OCI-LY7 (cell line): Measurements from ENCODE around the gene HLA-DPA1.

Experiments used
- EZH2phosphoT487 ChIP-seq: fragments of 200-600 bp; sonication (generic); IDR thresholded peaks from 2 replicates; pipeline ENCODE4 v1.6.1; 2018; ENCODE audit warnings: low read depth, borderline replicate concordance, mild to moderate bottlenecking, mixed run types, antibody characterized with exemption, low read length, moderate library complexity, mixed read lengths
- TF ChIP-seq, protein P1 (sequence below): fragments of 200-600 bp; sonication (generic); conservative IDR thresholded peaks from 2 replicates; pipeline ENCODE4 v1.5.1; 2014; ENCODE audit warnings: mild to moderate bottlenecking, antibody characterized with exemption, low read length, moderate library complexity, mixed read lengths

DNA sequence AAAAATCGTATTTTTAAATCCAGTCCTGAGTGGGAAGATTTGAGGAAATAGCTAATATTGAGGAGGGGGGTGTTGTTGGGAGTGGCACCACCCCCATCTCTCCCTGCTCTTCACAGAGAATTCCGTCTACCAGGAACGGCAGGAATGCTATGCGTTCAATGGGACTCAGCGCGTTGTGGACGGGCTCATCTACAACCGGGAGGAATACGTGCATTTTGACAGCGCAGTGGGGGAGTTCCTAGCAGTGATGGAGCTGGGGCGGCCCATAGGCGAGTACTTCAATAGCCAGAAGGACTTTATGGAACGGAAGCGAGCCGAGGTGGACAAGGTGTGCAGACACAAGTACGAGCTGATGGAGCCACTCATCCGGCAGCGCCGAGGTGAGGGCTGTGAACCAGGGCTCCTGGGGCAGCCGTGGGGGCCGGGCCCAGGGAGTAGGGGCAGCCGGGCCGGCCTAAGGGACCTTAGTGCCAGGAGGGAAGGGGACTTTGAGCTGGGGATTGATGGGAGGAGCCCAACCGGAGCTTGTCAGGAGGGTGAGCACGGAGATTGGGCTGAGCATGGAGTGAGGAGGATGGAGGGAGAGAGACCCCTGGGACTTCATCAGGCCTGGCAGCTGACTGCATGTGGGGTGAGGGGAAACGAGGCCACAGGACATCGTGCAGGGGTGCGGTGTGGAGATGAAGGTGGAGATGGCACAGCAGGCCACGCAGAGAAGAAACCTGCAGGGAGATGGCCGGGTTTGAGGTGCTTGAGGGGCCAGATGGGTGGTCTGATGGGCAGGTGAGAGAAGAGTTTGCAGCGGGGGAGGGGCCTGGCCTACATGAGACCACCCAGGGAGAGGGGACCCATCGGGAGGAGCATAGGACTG is 43.6 kb upstream of the HLA-DPA1 start:
- TF ChIP-seq, protein P1, sequence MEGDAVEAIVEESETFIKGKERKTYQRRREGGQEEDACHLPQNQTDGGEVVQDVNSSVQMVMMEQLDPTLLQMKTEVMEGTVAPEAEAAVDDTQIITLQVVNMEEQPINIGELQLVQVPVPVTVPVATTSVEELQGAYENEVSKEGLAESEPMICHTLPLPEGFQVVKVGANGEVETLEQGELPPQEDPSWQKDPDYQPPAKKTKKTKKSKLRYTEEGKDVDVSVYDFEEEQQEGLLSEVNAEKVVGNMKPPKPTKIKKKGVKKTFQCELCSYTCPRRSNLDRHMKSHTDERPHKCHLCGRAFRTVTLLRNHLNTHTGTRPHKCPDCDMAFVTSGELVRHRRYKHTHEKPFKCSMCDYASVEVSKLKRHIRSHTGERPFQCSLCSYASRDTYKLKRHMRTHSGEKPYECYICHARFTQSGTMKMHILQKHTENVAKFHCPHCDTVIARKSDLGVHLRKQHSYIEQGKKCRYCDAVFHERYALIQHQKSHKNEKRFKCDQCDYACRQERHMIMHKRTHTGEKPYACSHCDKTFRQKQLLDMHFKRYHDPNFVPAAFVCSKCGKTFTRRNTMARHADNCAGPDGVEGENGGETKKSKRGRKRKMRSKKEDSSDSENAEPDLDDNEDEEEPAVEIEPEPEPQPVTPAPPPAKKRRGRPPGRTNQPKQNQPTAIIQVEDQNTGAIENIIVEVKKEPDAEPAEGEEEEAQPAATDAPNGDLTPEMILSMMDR: no peak
- no peak for TF ChIP-seq EZH2phosphoT487
